T-helper 2 cell treated with Interferon-gamma antibody and Interleukin-4, amounts not matched to agents 5 μg/mL and 100 μg/mL, for 36 hours (primary cell): ENCODE results near the gene GNA12.

Experiments used
- DNase-seq: peaks from one replicate; pipeline ENCODE4 v3.0.0; 2021; ENCODE audit warnings: low spot score
- H3K27ac Mint-ChIP-seq: one replicate; pipeline ENCODE4 v1.8.0; 2021; ENCODE audit warnings: mild to moderate bottlenecking, mixed read lengths
- H3K27me3 Mint-ChIP-seq: one replicate; pipeline ENCODE4 v1.8.0; 2021; ENCODE audit warnings: low read depth, mixed read lengths
- H3K36me3 Mint-ChIP-seq: one replicate; pipeline ENCODE4 v1.8.0; 2021; ENCODE audit warnings: low read depth, mixed read lengths
- H3K4me1 Mint-ChIP-seq: one replicate; pipeline ENCODE4 v1.8.0; 2021; ENCODE audit warnings: low read depth, mixed read lengths
- H3K4me3 Mint-ChIP-seq: one replicate; pipeline ENCODE4 v1.8.0; 2022; ENCODE audit warnings: mild to moderate bottlenecking, moderate library complexity, mixed read lengths
- H3K9me3 Mint-ChIP-seq: one replicate; pipeline ENCODE4 v1.8.0; 2021; ENCODE audit warnings: mixed read lengths

GNA12 gene

GRCh38 chr7:2713370-2713769, 130.7 kb downstream of the GNA12 start:
- H3K4me3 Mint-ChIP-seq = no peak overlapping the region
- no peaks in the 10 kb centered on the region for H3K9me3 Mint-ChIP-seq
- H3K27me3 Mint-ChIP-seq = peaks cover 2% of the 10 kb centered on the region
- no peak overlapping the region for H3K27ac Mint-ChIP-seq
- peaks cover 66% of the 10 kb centered on the region for H3K4me1 Mint-ChIP-seq
- H3K36me3 Mint-ChIP-seq = peaks cover 4% of the 10 kb centered on the region
- DNase-seq = no peak

- H3K4me1 Mint-ChIP-seq = peaks cover 58% of the 10 kb centered on the region
- no peak overlapping the region for H3K4me3 Mint-ChIP-seq
- H3K27ac Mint-ChIP-seq = no peak overlapping the region
- peaks cover 2% of the 10 kb centered on the region for H3K36me3 Mint-ChIP-seq
- H3K27me3 Mint-ChIP-seq = peaks cover 2% of the 10 kb centered on the region
- H3K9me3 Mint-ChIP-seq = no peaks in the 10 kb centered on the region
- DNase-seq = no peak
Measured at GRCh38 chr7:2711895-2712675, 132.0 kb downstream of the GNA12 start.

GRCh38 chr7:2710901-2711551, 133.1 kb downstream of the GNA12 start:
- Mint-ChIP-seq H3K36me3 (no peaks in the 10 kb centered on the region), H3K27me3 (peaks cover 7% of the 10 kb centered on the region), H3K4me3 (peak overlapping the region; percentile 75), H3K27ac (peak overlapping the region; percentile 74), H3K4me1 (peaks cover 48% of the 10 kb centered on the region), H3K9me3 (no peaks in the 10 kb centered on the region)
- DNase-seq = peak; percentile 52

- Mint-ChIP-seq H3K27ac (no peak overlapping the region), H3K4me1 (peaks cover 41% of the 10 kb centered on the region), H3K27me3 (peaks cover 7% of the 10 kb centered on the region), H3K9me3 (no peaks in the 10 kb centered on the region), H3K4me3 (peak overlapping the region; percentile 75), H3K36me3 (no peaks in the 10 kb centered on the region)
- DNase-seq = no peak
Measured at GRCh38 chr7:2710286-2710655, 133.8 kb downstream of the GNA12 start.

- Mint-ChIP-seq H3K9me3 (no peaks in the 10 kb centered on the region), H3K27me3 (peaks cover 5% of the 10 kb centered on the region), H3K36me3 (no peaks in the 10 kb centered on the region), H3K4me1 (peaks cover 35% of the 10 kb centered on the region), H3K27ac (peak overlapping the region; percentile 57), H3K4me3 (peak overlapping the region; percentile 75)
- DNase-seq = peak; percentile 76
Measured at GRCh38 chr7:2709553-2710285, 134.4 kb downstream of the GNA12 start.

- no peak for DNase-seq
- no peaks in the 10 kb centered on the region for H3K36me3 Mint-ChIP-seq
- H3K27ac Mint-ChIP-seq = no peak overlapping the region
- H3K4me1 Mint-ChIP-seq = peaks cover 28% of the 10 kb centered on the region
- H3K27me3 Mint-ChIP-seq = peaks cover 5% of the 10 kb centered on the region
- H3K4me3 Mint-ChIP-seq = no peak overlapping the region
- H3K9me3 Mint-ChIP-seq = no peaks in the 10 kb centered on the region
Measured at GRCh38 chr7:2708547-2709310, 135.4 kb downstream of the GNA12 start.

- Mint-ChIP-seq H3K27me3 (peaks cover 5% of the 10 kb centered on the region), H3K4me1 (peaks cover 24% of the 10 kb centered on the region), H3K27ac (no peak overlapping the region), H3K4me3 (no peak overlapping the region), H3K36me3 (no peaks in the 10 kb centered on the region), H3K9me3 (no peaks in the 10 kb centered on the region)
- DNase-seq = no peak
Measured at GRCh38 chr7:2708041-2708440, 136.1 kb downstream of the GNA12 start.

GRCh38 chr7:2707481-2707880, 136.6 kb downstream of the GNA12 start:
- no peaks in the 10 kb centered on the region for H3K9me3 Mint-ChIP-seq
- no peak for DNase-seq
- H3K27me3 Mint-ChIP-seq = peaks cover 5% of the 10 kb centered on the region
- no peak overlapping the region for H3K4me3 Mint-ChIP-seq
- no peak overlapping the region for H3K27ac Mint-ChIP-seq
- H3K4me1 Mint-ChIP-seq = peaks cover 24% of the 10 kb centered on the region
- no peaks in the 10 kb centered on the region for H3K36me3 Mint-ChIP-seq

- Mint-ChIP-seq H3K27ac (no peak overlapping the region), H3K36me3 (no peaks in the 10 kb centered on the region), H3K27me3 (peaks cover 5% of the 10 kb centered on the region), H3K9me3 (no peaks in the 10 kb centered on the region), H3K4me1 (peaks cover 22% of the 10 kb centered on the region), H3K4me3 (no peak overlapping the region)
- no peak for DNase-seq
Measured at GRCh38 chr7:2706685-2707126, 137.4 kb downstream of the GNA12 start.

- H3K27me3 Mint-ChIP-seq = peaks cover 7% of the 10 kb centered on the region
- no peaks in the 10 kb centered on the region for H3K36me3 Mint-ChIP-seq
- no peaks in the 10 kb centered on the region for H3K9me3 Mint-ChIP-seq
- H3K27ac Mint-ChIP-seq = no peak overlapping the region
- no peak overlapping the region for H3K4me3 Mint-ChIP-seq
- peaks cover 14% of the 10 kb centered on the region for H3K4me1 Mint-ChIP-seq
- no peak for DNase-seq
Measured at GRCh38 chr7:2705371-2706096, 138.6 kb downstream of the GNA12 start.

- DNase-seq = no peak
- peaks cover 24% of the 10 kb centered on the region for H3K4me1 Mint-ChIP-seq
- peaks cover 7% of the 10 kb centered on the region for H3K27me3 Mint-ChIP-seq
- H3K36me3 Mint-ChIP-seq = no peaks in the 10 kb centered on the region
- no peak overlapping the region for H3K4me3 Mint-ChIP-seq
- no peak overlapping the region for H3K27ac Mint-ChIP-seq
- H3K9me3 Mint-ChIP-seq = no peaks in the 10 kb centered on the region
Measured at GRCh38 chr7:2702594-2702957, 141.5 kb downstream of the GNA12 start.

- Mint-ChIP-seq H3K4me3 (no peak overlapping the region), H3K9me3 (no peaks in the 10 kb centered on the region), H3K36me3 (no peaks in the 10 kb centered on the region), H3K4me1 (peaks cover 24% of the 10 kb centered on the region), H3K27me3 (peaks cover 10% of the 10 kb centered on the region), H3K27ac (no peak overlapping the region)
- DNase-seq = no peak
Measured at GRCh38 chr7:2701832-2702593, 142.1 kb downstream of the GNA12 start.

GRCh38 chr7:2701424-2701823, 142.7 kb downstream of the GNA12 start:
- Mint-ChIP-seq H3K4me3 (no peak overlapping the region), H3K27ac (no peak overlapping the region), H3K27me3 (peaks cover 8% of the 10 kb centered on the region), H3K9me3 (no peaks in the 10 kb centered on the region), H3K36me3 (no peaks in the 10 kb centered on the region), H3K4me1 (peaks cover 24% of the 10 kb centered on the region)
- no peak for DNase-seq
